HTR-8/SVneo (cell line): ENCODE results near the gene ZGPAT.
A peak's percentile ranks its signal among the peaks of the same experiment; 100 is the strongest.

Experiments
- DNase-seq: peaks from one replicate; pipeline ENCODE4 v3.0.0; 2011; ENCODE audit warnings: low spot score, mixed read lengths; ENCODE audit not compliant: insufficient read length
- FAIRE-seq: peaks from 2 replicates; lab custom pipeline; 2011; peaks lifted over from hg19 to GRCh38; lab: Jason Lieb, UNC

ZGPAT gene

DNA sequence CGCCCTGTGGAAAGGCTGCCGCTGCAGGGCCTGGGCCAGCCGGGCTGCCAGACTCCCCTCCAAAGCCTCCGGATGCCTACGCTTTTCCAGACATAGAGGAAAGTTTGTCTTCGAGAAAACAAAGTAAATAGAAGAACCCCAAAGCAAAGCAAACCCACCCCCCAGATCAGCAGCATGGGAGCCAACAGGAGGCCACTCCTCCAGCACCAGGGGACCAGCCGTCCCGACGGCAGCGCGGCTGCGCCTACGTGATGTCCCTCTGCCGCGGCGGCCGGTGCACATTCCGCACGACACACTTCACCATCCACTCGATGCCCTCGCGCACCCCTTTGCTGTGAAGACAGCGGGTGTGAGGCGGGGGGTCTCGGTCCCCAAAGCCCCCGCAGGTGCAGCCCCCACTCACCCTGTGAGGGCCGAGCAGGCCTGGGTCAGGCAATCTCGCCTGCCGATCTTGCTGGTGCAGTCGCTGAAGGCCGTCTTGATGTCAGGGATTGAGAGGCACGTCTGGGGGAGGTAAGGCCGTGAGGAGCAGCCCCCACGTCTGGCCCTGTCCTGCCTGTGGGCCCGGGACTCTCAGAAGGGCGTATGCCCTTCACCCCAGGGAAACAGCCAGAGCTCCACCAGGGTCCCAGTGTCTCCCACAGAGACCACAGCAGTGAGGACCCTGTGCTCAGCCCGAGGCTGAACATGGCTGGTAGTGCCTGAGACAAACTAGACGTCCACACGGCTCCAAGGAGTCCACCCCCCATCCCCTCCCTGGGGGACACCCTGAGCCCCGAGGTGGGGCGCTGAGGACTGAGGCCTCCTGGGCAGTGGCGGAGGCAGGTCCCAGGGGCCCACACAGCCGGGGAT, 7.4 kb upstream of the ZGPAT start:
- no peak for DNase-seq

DNA sequence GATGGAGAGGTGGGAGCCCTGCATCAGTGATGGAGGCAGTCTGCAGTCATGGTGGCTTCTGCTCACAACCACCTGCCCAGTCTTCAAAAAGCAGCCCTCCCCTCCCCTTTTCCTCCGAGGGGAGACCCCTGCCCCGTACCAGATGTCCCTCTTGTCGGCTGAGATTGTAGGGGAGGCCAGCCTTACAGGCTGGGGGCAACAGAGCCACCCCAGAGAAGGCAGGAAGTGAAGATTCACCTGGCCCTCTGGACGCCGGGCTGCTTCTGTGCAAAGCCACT, 6.8 kb upstream of the ZGPAT start:
- FAIRE-seq (no peak), DNase-seq (no peak)

More for the DNA sequence above, 7.4 kb upstream of the ZGPAT start:
- FAIRE-seq = peak; percentile 69

DNA sequence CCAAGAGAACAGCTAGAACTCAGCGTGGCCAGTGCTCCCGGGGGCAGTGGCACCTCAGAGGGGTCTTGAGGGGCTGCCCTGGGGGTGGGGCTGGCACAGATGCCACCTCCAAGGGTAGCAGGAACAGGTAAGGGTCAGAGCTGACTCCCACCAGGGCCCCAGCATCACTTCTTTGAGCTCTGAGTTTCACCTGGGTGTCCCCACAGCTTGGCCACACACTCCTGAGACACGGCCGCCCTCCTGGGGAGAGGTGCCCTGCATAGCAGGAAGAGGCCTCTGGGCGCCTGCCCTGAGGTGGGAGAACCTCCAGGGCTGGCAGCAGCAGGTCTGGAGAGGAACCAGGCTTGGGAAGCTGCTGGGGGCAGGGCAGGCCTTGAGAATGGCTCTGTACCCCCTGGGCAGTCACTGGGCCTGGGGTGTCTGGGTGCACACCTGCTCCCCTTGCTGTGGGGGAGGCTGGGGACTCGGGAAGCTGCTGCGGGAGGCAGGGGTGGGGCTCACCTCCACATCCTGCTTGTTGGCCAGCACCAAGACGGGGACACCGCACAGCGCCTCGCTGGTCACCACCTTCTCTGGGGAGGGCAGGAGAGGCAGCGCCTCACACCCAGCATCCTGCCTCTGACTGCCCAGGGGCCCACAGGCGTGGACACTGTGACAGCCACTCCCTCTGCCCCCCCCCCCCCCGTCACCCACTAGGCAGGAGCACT, 6.4 kb upstream of the ZGPAT start:
- DNase-seq = no peak
- peak; percentile 60 for FAIRE-seq

DNA sequence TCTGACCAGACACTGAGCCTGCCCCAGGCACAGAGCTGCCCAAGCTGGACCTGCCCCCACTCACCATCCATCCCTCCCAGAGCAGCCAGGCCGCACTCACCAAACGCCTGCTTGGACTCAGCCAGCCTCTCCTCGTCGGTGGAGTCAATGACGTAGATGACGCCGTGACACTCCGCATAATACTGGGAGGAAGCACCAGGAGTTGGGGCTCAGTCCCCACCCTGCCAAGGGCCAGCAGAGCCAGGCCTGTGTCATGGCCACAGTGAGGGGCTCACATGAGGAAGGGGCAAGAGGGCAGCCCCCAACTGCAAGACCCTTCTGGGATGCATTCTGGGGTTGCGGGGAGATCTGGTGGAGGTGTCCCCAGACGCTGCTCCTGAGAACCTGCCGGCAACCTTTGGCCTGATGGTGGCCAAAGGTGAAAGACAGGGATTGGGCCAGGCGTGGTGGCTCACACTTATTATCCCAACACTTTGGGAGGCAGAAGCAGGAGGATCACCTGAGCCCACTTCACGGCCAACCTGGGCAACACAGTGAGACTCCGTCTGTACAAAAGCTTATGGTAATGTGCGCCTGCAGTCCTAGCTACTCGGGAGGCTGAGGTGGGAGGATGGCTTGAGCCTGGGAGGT, 5.7 kb upstream of the ZGPAT start:
- DNase-seq (no peak), FAIRE-seq (peak; percentile 70)

DNA sequence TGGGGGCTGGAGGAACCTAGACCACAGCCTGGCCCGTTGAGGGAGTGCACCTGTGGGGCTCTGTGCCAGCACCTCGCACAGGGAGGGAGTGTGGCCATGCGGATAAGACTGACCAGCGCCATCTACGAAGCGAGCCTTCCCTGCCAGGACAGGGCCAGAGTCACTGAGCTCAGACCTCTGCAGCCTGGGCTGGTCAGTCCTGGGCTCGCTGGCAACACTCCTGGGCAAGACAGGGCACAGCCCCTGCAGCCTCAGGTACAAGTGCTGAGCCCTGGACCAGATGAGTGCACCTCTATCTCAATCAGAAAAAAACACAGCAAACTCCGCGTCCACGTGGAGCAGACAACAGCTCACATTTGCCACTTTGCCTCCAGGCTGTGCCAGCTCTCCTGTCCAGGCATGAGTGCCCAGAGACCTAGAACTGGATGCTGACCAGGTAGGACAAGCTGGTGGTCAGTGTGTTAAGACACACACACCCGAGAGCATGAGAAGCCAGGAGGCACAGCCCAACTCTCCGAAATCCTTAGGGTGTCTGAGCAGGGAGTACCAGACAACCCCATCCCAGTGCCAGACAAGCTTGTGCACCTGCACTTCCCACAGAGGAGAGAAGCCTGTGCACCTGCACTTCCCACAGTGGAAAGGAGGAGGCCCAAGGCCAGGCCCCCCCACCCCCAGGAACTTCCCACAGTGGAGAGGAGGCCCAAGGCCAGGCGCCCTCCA, 4.9 kb upstream of the ZGPAT start:
- DNase-seq (no peak), FAIRE-seq (peak; percentile 68)

DNA sequence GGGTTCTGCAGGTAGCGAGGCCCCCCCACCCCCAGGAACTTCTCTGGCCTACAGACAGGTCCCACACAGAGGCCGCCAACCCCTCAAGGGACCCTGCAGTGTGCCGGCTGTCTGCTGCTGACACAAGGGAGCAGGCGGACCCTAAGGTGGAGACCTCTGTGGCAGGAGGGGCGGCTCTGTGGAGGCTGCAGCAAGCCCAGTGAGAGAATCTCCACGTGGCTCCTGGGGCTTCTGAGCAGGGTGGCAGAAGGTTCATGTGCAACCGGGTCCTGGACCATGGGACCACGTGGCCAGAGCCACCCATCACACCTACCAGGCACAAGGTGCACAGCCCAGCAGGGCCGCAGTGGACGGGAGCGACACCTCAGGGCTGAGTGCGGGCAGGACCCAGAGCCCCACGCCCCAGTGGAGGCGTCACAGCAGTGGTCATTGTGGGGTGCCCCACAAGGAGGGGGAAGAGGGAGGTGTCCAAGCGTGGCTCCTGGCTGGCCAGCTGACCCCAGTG, 4.3 kb upstream of the ZGPAT start:
- no peak for DNase-seq
- no peak for FAIRE-seq

DNA sequence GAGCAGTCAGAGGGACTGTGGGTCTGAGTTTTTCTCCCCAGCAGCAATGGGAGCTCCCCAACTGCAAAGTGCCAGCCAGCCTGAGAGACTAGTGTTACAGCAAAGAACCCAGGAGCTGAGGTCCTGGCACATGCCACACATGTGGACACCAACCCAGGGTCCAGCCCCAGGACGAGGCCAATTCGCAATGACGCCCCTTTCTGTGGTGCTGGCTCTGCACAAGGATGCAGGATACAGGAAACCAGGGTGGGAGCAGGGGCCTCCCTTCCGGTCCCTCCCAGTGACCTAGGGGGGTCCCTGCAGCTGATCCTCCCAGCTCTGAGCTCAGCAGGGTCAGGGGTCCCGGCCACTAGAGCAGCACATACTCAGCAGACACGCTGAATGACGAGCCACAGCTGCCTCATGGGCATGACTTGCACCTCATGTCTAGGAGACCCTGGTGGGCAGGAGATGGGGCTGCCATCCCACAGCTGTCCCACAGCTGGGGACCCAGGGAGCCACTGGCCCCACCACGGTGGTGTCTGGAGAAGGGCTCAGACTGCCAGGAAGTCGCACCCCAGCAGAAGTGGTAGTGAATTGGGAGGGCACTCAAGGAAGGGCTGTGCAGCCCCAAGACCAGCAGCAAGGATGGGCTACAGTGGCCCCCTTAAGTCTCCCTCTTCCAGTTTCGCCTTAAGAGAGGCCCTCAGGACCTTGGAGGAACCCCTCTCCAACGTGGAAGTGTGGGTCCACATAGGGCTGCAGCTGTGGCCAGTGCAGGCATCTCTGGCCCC, 3.7 kb upstream of the ZGPAT start:
- FAIRE-seq (peak; percentile 46), DNase-seq (no peak)

DNA sequence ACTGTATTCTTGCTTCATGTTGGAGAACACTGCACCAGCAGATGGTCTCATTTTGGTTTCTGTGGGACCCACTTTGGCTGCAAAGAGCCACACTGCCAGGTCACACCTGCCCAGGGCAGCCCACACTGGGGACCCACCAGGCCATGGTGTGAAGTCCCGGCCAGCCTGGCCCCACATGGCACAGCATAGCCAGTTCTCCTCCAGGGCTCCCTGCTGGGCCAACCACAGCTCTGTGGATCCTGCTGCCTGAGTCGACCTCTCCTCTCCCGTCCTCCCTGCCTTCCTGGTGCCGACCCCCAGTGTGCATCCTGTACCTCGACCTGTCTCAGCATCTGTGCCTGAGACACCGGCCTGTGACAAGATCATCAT, 3.1 kb upstream of the ZGPAT start:
- FAIRE-seq (peak; percentile 67), DNase-seq (no peak)

DNA sequence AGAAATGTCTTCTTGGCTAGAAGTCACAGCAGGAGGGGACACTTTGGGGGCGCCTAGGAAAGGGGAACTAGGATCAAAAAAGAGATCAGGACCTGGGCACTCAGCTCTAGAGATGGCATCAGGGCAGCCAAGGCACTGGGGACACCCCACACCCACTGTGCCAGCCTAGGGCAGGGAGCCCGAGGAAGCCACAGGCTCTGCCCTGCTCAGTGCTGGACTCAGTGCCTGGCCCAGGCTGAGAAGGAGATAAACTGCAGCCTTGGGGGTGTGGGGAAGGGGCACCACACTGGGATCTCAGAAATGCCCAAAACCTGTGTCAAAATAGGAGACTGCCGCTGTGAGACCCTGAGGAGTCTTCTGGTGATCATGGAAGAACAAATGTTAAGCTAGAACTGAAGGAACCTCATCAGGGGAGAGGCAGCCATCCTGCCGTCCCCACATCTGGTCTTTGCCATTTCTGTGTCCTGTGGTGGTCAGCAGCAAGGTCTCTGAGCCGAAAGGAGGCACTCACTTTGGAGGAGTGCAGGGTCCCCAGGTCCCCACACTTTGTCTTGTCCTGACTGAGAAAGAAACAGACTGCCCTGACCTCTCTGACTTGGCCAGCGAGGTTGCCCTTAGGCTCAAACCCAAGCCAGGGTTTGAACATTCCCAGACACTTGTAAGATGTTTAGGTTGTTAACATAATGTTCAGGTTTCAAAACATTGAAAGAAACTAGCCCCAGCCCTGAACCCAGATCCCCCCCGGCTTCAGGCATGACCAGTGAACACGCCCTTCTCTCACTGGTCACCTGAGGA, 2.4 kb upstream of the ZGPAT start:
- FAIRE-seq (no peak), DNase-seq (no peak)

DNA sequence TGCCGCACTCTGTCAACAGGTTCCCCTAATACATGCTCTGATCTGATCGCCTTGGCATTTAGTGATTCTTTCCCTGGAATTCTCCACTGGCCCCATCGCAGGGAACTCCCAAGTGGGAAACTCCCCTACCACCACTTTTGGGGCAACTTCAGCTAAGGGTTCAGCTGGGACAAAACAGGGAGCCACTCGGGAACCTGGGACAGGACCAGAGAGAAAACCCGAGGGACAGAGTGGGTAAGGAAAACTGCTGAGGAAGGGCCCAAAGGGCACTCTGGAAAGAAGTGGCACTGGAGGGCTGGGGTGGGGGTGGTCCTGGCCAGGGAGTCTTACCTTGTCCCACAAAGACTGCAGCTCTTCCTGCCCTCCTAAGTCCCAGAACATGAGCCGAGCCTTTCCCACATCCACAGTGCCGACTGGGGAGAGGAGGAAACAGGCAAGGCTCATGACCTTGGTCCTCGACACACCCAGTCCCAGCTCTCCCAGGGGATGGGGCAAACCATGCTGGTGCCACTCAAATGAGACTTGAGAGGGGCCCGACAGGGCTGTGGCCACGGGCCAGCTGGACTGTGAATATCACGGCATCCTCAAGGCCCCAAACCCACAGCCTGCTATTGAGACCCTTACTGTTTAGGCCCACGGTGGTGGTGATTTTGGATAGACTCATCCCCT, 1.7 kb upstream of the ZGPAT start:
- no peak for DNase-seq
- peak; percentile 49 for FAIRE-seq

DNA sequence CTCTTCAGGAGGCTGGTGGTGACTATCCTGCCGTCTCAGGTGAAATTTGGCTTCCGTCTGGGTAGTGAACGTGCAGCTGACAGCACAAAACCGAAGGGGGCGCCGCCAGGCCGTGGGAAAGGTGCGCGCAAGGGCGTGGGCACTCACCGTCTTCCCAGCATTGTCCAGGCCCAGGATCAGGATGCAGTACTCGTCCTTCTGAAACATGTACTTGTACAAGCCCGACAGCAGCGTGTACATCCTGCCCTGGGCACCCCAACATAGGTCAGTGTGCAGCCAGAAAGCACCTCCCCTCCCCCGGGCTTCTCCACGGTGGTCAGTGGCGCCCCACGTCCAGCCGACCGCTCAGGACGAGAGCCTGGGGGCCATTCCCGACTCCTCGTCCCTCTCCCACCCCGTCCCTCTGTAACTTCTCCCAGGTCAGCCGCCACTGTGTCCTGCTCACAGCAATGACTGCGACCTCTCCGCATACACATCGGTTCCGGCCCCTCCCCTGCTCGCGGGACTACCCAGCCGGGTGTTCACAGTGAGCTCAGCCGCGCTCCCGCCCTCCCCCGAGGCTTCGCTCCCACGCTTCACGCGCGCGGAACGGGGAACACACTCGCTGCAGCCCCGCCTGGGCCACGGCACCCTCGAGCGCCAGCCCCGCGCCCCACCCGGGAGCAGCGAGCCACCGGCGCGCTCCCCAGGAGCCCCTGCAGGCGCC, 834 bp upstream of the ZGPAT start:
- FAIRE-seq (peak; percentile 92), DNase-seq (no peak)

DNA sequence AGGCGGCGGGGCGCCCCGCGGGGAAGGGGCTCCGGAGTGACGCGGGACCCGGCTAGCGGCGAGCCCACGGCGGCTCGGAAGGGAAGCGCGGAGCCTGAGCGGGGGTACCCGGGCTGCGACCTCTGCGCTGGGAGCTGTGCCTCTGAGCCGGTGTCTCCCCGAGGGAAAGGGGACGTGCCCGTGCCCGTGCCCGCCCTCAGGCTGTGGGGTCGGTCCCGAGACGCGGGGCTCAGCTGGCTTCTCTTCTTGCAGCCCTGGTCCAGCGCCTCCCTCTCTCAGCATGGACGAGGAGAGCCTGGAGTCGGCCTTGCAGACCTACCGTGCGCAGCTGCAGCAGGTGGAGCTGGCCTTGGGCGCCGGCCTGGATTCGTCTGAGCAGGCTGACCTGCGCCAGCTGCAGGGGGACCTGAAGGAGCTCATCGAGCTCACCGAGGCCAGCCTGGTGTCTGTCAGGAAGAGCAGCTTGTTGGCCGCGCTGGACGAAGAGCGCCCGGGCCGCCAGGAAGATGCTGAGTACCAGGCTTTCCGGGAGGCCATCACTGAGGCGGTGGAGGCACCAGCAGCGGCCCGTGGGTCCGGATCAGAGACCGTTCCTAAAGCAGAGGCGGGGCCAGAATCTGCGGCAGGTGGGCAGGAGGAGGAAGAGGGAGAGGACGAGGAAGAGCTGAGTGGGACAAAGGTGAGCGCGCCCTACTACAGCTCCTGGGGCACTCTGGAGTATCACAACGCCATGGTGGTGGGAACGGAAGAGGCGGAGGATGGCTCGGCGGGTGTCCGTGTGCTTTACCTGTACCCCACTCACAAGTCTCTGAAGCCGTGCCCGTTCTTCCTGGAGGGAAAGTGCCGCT, 686 bp downstream of the ZGPAT start:
- FAIRE-seq = peak; percentile 38
- DNase-seq = no peak

DNA sequence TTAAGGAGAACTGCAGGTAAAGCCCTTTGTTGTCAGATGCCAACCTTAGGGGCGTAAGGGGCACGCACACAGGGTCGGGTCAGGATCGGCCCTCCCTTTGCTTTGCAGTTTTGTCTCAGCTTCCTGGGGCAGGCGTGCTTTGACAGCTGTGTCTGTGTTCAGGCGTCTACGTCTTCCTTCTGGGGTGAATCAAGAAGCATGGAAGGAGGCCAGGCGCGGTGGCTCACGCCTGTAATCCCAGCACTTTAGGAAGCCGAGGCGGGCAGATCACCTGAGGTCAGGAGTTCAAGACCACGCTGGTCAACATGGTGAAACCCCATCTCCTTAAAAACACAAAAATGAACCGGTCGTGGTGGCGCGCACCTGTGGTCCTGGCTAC, 1.3 kb downstream of the ZGPAT start:
- no peak for FAIRE-seq
- DNase-seq = no peak

DNA sequence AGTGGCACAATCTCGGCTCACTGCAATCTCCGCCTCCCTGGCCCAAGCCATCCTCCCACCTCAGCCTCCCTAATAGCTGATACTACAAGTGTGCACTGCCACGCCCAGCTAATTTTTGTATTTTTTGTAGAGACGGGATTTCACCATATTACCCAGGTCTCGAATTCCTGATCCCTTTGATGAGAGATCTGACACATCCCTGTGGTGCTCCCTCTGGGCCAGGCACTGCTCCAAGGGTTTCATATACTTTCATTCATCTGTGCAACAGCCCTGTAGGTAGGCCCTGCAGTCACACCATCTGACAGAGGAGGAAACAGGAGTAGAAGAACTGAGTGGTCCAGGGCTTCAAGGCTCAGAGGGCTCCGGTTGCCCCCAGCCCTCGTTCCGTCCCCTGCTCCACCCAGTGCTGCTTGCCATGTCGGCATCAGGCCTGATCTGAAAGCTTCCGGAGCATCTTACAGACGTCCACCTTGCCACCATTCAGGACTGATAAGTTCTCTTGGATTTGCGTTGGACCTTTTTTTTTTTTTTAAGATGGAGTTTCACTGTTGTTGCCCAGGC, 3.3 kb downstream of the ZGPAT start:
- FAIRE-seq (no peak), DNase-seq (no peak)

DNA sequence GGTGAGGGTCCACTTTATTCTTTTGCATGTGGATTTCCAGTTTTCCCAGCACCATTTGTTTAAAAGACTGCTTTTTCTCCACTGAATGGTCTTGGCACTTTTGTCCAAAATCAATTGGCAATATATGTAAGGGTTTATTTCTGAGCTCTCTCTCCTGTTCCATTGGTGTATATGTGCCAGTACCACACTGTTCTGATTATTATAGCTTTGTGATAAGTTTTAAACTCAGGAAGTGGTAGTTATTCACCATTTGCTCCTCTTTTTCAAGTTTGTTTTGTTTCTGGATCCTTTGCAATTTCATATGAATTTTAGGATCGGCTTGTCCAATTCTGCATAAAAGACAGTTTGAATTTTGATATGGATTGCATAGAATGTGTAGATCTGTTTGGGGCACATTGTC, 4.4 kb downstream of the ZGPAT start:
- DNase-seq (no peak), FAIRE-seq (no peak)

DNA sequence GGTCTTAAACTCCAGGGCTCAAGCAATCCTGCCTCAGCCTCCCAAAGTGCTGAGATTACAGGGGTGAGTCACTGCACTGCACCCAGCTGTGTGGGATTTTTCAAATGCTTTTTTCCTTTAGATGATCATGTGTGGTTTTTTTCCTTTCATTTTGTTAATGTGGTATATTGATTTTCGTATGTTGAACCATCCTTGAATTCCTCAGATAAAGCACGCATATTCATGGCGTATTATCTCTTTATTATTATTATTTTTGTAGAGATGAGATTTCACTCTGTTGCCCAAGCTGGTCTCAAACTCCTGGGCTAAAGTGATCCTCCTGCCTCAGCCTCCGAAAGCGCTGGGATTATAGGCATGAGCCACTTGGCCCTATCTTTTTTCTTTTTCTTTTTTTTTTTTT, 7.0 kb downstream of the ZGPAT start:
- DNase-seq = no peak
- FAIRE-seq = peak; percentile 16

DNA sequence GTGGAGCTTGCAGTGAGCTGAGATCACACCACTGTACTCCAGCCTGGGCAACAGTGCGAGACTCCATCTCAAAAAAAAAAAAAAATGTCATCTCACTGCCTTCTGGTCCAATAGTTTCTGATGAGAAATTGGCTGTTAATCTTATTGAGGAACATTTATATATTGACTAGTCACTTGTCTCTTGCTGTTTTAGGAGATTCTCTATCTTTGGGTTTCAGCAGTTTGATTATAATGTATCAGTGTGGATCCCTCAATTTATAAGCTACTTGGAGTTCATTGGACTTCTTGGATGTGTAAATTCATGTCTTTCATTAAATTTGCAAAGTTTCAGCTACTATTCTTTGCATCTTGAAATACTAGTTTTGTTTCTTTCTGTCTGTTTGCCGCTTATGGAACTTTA, 11.2 kb downstream of the ZGPAT start:
- DNase-seq = no peak
- no peak for FAIRE-seq
